Frontal cortex (tissue), 4 donors: ENCODE data around the gene LUC7L. TPM values are rescaled to one million over a fixed set of nuclear protein-coding genes. Genes with fewer than 3 reads are reported as not detected.
"Not testable (repeated sequence)": the region's sequence is repeated elsewhere in the genome, so short reads cannot be mapped to it uniquely, and the experiment has no call there.

Experiments used
- DNase-seq, 2 donors: peaks; one replicate each; pipeline ENCODE4 v3.0.0; 2012; ENCODE audit warnings: low spot score in 2 of 2
- FAIRE-seq: peaks from 2 replicates; lab custom pipeline; 2012; peaks lifted over from hg19 to GRCh38; lab: Jason Lieb, UNC
- total RNA-seq: library from RNA; depleted of rRNA; stranded (reverse); fragments of >200 nt; gene quantifications from one replicate; pipeline ENCODE4 v1.2.3, GENCODE V29; 2014
- donor health status: control.
- donor health status: control.
- donor health status: control.

The LUC7L gene, protein sequence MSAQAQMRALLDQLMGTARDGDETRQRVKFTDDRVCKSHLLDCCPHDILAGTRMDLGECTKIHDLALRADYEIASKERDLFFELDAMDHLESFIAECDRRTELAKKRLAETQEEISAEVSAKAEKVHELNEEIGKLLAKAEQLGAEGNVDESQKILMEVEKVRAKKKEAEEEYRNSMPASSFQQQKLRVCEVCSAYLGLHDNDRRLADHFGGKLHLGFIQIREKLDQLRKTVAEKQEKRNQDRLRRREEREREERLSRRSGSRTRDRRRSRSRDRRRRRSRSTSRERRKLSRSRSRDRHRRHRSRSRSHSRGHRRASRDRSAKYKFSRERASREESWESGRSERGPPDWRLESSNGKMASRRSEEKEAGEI
- total RNA-seq = 75.0 TPM

DNA sequence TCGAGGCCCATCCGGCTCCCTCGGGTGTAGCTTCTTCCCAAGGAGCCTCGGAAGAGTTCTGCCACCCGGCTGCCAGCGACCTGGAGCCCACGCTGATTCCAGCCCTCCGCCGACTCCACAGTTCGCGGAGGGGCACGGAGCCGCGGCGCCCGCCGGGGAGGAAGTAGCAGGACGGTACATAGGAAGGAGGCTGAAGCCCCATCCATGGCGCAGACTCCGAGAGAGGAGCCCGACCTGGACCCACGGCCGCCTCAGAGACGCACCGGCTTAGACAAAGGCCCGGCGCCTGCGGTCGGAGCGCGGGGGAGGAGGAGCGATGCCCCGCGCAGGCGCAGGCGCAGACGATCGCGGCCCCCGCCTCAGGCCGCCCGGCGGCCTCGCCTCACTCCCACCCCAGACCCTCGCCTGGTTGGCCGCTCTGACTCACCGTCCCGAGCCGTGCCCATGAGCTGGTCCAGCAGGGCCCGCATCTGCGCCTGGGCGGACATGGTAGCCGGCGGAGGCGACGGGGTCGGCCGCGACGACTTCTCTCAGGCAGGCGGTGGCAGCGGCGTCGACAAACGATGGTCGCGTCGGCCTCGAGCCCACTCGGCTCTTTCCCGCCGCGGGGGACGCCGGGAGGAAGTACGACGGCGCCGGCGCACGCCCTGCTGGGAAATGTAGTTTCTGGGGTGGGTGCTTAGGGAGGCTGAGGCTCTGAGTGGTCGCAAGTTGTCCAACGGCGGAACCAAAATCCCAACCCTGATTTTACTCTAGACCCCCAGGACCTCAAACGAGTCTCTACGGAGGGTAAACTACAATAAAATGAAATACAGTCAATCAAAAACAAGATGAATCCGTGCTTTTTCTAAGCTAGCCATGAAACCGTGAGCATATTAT, at the start of gene LUC7L:
Gene LUC7L (minus strand): TSS at position 598 of the 879 bp plus-strand sequence. CDS start 110 bp downstream, at position 488.
- FAIRE-seq (no peak), DNase-seq (peak; percentile 89 to 92)

- no peak for DNase-seq
- FAIRE-seq = no peak
These were observed 49.7 kb upstream of the LUC7L start for GRCh38 chr16:278863-279366.

DNA sequence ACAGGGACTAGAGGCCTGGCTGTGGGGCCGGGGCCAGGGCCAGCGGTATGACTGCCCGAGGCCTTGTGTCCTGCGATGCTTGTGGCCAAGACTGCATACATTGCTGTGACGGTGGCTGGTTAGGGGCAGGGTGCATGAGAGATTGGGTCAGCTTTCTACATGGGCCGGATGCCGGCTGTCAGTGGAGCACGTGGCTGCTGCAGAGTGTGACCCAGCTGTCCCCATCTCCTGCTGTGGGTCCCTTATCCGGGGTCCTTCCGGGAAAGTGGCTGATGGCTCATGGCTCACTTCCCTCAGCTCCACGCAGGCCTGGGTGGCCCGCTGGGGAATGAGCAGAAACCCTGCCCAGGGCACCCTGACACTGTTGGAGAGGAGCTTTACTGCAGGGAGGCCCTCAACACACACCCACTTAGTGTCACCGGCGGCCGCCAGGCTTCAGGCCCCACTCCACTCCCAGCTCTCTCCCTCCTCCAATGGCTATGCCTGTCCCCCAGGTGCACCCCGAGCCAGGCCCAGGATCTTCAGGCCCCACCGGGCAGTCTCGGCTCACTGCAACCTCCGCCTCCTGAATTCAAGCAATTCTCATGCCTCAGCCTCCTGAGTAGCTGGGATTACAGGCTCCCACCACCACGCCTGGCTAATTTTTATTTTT, 47.3 kb upstream of the LUC7L start:
- DNase-seq (no peak), FAIRE-seq (no peak)

GRCh38 chr16:275786-276232, 46.6 kb upstream of the LUC7L start, which contains the start of gene RGS11:
Gene RGS11 (minus strand): TSS chr16:275944. CDS start chr16:275911, 33 bp downstream.
- FAIRE-seq (no peak), DNase-seq (peak in 1 of 2 donors; percentile 43)

GRCh38 chr16:275041-275641, 45.9 kb upstream of the LUC7L start:
- FAIRE-seq (no peak), DNase-seq (peak; percentile 61 to 64)

DNA sequence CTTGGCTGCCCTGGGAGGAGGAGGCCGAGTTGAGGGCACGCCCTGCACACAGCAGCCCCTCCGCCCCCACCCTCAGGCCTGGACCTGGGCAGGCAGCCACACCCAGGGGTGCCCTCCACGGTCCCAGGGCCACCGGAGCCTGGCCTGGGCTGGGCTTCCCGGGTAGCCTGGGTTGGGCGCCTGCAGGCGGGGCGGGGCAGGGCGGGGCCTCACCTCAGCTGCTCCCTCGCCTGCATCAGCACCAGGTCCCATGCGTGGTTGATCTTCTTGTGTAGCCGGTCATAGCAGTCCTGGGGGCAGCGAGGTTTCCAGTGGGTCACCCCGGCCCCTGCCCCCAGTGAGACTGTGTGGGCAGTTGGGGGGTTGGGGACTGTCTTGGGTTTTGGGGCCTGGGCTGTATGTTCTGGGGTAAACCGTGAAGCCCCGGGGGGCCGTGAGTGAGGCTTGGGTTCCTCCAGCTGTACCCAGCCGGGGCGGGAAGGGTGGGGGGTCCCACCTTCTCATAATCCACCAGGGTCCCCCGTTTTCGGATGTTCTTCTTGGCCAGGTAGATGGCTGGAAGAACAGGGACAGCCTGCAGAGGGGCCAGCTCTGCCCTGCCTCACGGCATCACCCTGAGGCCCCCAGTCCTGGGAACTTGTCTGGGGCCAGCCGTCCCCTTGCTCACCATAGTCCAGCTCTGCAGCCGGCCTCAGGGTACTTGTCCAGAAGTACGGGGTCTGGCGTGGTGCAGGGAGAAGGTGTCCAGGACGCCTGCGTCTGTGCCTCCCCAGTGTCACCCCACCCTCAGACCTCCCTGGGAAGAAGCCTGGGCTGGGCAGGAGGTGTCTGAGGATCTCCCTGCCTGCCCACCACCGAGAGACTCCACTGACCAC, 44.5 kb upstream of the LUC7L start:
- DNase-seq (no peak), FAIRE-seq (no peak)

DNA sequence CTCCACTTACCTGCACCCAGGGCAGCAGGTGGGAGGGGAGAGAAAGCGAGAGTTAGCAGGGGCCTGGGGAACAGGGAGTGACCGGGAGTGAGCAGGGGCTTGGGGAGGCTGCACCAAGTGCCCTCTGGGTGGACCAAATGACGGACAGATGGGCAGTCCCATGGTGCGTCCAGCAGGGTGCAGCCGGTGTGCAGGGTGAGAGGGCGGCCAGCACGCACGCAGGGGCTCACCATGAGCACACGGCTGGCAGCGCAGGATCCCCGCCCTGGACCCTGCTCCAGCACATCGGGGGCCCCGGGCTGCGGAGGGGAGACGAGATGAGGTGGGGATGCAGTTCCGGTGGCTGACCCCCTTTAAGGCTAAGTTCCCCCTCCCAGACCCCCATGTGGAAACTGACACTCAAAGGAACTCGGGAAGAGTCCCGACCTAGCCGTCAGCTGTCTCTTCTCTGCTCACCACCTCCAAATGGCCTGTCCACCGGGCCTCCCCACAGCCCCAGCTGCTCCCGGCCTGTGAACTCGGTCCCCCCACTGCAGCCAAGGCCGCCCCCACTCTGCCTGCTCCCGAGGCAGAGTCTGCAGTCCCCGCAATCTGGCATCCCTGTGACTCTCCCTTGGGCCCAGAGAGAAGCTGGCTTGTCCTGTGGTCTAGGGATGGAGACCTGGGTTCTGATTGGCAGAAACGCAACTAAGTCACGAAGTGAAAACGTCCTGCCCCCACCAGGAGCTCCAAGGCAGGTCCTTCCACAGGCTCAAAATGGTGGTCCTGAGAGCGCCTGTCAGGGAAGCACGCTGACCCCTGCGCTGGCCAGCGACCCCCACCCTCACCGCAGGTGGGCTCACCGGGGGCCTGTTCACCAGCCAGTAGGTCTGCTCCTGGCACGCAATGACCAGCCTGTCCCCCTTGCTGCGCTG, 43.6 kb upstream of the LUC7L start:
- DNase-seq = peak in 1 of 2 donors; percentile 24
- FAIRE-seq = no peak

GRCh38 chr16:270381-271255, 41.4 kb upstream of the LUC7L start:
- no peak for FAIRE-seq
- DNase-seq = no peak

DNA sequence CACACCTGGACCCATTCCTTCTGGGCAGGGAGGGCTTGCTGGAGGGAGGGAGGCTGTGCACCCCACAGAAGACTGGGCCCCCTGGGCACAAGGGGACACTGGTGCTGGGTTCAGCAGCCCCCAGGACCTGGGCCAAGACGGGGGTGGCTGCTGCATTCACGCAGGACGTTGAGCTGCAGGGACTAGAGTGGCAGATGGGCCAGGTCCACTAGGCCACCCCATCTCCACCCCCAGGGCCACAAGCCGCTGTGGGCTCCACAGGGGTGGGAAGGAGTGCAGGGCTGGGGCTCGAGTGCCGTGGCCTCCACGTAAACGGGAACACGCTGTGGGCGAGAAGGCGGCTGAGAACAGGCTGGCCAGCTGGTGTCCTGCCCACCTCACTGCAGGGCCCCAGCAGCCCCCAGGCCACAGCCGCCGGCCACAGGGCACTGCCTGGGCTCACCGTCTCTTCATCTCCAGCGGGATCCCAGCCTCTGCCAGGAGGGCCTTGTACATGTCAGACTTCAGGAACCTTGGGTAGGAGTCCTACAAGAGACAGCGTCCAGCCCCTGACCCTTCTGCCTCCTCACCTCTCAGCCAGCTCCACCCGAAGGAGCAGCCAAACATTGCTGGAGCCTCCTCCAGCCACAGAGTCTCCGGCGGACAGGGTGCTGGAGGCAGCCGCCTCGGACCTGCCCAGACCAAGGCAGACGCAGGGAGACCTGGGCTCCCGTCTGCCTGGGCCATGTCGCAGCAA, 40.0 kb upstream of the LUC7L start:
- DNase-seq (no peak), FAIRE-seq (no peak)

GRCh38 chr16:268141-269053, 39.1 kb upstream of the LUC7L start:
- DNase-seq = no peak
- no peak for FAIRE-seq

- FAIRE-seq, DNase-seq: not testable (repeated sequence)
These were observed 38.3 kb upstream of the LUC7L start for GRCh38 chr16:267562-267961.

DNA sequence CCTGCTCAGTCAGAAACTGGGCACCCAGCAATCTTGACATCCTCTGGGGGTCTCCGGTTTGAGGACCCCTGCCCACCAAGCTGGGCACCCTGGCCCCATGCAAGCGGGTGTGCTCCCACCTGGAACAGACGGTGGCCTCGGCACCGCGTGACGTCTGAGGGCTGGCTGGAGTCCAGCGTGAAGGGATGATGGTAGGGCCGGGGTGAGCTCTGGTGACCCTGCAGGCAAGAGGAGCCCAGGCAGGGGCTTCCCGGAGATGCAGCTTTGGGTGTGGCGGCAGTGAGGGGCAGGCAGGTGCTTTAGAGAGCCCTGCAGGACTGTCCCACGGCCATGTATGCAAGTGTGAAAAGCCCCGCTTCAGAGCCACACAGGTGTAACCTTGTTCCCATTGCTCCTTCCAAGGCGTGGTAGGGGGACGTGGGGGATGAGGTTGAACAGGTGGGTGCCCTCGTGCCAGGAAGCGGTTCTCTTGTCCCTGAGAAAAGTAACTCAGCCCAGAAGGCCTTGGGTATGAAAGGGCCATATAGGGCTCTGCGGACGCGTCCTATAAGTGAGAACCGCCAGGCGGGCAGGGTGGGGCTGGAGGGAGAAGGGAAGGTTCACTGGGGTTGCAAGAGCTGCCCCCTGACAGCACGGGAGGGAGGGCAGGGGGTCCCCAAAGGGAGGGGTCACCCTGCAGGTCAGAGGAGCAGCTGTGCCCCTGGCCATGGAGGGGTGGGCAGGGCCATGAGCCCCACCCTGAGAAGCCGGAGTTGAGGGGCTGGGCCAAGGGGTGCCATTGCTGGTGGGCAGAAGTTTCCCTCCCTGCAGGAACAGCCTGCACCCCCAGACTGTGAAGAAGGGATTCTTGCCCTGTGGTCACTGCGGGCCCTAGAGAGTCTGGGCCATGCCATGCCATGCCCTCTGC, 37.3 kb upstream of the LUC7L start:
- DNase-seq (no peak), FAIRE-seq (no peak)

DNA sequence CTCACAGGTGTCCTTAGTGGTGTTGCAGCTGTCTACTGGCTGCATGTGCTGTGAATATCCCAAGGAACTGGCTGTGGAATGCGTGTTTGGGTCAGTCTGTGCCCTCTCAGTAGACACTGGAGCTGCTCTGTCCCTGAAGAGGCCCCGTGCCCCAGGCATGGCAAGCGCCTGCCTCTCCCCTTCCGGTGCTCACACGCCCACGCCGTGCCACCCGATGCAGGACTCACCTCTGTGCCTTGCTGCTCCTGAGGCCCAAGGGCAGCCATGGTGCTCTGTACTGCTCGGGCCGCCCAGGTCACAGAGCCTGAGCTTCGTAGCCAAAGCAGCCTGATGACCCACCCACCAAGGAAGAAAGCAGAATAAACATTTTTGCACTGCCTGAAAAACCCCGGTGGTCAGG, 36.5 kb upstream of the LUC7L start:
- no peak for FAIRE-seq
- DNase-seq = no peak

DNA sequence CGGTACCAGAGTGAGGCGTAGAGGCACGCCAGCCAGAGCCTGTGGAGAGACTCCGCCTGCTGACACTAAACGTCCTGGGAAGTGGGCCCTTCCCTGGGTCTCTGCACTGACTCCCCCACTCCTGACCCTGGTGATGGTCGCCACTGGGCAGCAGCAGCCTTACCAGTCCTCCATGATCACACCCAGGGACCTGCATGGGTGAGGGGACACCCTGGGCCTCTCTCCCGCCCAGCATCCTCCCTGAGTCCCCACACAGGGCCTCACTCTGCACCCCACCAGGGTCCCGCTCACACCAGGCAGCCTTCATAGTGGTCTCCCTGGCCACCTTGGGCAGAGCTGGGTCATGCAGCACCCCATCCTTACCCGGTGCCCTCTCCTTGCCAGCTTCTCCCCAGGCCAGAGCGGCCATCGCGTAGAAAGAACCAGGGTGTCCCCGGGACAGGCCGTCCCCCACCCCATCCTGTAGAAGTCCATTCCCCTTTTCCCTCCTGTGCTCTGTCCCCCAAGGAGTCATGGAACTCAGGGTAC, 35.8 kb upstream of the LUC7L start:
- DNase-seq = no peak
- no peak for FAIRE-seq
